K562 (cell line): ENCODE data around the gene CPA4. TPM values are rescaled to one million over a fixed set of nuclear protein-coding genes. Genes with fewer than 3 reads are reported as not detected.

ENCODE experiments used
- ATAC-seq: fragments of 200-7000 bp; cut with Tn5 transposase; 3 replicates; pipeline ENCODE4 v1.9.1; 2020; ENCODE audit warnings: moderate library complexity
- BruUV-seq: library from RNA; stranded (reverse); fragments of 400-500 nt; replicated peaks from 2 replicates; lab custom pipeline; 2021; lab: Mats Ljungman, UMichigan
- CTCF ChIA-PET: fragments of 300-600 bp; formaldehyde crosslinking; extraction: SDS; loops from one replicate; lab custom pipeline; 2021; ENCODE audit warnings: low intra/inter-chr PET ratio; lab: Yijun Ruan, JAX
- POLR2A ChIA-PET: fragments of 300-600, 350-650 bp; sonication (Branson Sonifier 250); formaldehyde crosslinking; extraction: SDS; loops from one replicate; lab custom pipeline; 2021; ENCODE audit warnings: antibody characterized with exemption, inconsistent platforms; lab: Yijun Ruan, JAX
- DNase-seq, 4 experiments: peaks; one replicate each; pipeline versions ENCODE4 v3.0.0 to v3.0.0-alpha.2; 2011 to 2018; ENCODE audit warnings: low spot score in 3 of 4, mixed read lengths in 3 of 4; ENCODE audit errors: extremely low read depth in 1 of 4
- FAIRE-seq: peaks from 2 replicates; lab custom pipeline; 2011; peaks lifted over from hg19 to GRCh38; lab: Jason Lieb, UNC
- H2AFZ ChIP-seq: 2 replicates; pipeline ENCODE4 v1.6.0; 2011; ENCODE audit warnings: low read depth, low read length, control low read depth, inconsistent platforms
- H3K27ac ChIP-seq: fragments of 200-600 bp; 3 replicates; pipeline ENCODE4 v1.8.0; 2011; ENCODE audit warnings: low read depth, mild to moderate bottlenecking, control low read depth, inconsistent platforms, low read length, moderate library complexity, mixed read lengths; ENCODE audit errors: extremely low read depth
- H3K27me3 ChIP-seq, 2 experiments: fragments of 300-600 bp in 1 of 2; 2 replicates in 1 of 2; 3 replicates in 1 of 2; pipeline versions ENCODE4 v1.6.0 to v1.8.0; 2011; ENCODE audit warnings: inconsistent platforms in 2 of 2, low read length in 2 of 2, mild to moderate bottlenecking in 1 of 2, mixed read lengths in 1 of 2, moderate library complexity in 1 of 2; ENCODE audit not compliant: control insufficient read depth in 2 of 2, insufficient read depth in 2 of 2
- H3K36me3 ChIP-seq: fragments of 300-600 bp; 3 replicates; pipeline ENCODE4 v1.8.0; 2011; ENCODE audit warnings: mild to moderate bottlenecking, low read length, inconsistent platforms; ENCODE audit not compliant: control insufficient read depth, insufficient read depth
- H3K4me1 ChIP-seq, 2 experiments: fragments of 200-600 bp in 1 of 2; replicated peaks in 1 of 2; 2 replicates in 1 of 2; 3 replicates in 1 of 2; pipeline versions ENCODE4 v1.5.1 to v1.8.0; 2011; ENCODE audit warnings: inconsistent platforms in 2 of 2, low read length in 2 of 2, mild to moderate bottlenecking in 1 of 2, mixed read lengths in 1 of 2, moderate library complexity in 1 of 2; ENCODE audit not compliant: control insufficient read depth in 2 of 2, insufficient read depth in 2 of 2
- H3K4me2 ChIP-seq: 2 replicates; pipeline ENCODE4 v1.6.1; 2011; ENCODE audit warnings: low read length, control low read depth, inconsistent platforms, mixed read lengths; ENCODE audit not compliant: insufficient read depth
- H3K4me3 ChIP-seq: fragments of 200-600 bp; sonication (generic), shearing (Covaris generic); 2 replicates; pipeline ENCODE4 v1.5.1; 2016; ENCODE audit warnings: control low read depth, inconsistent platforms
- H3K79me2 ChIP-seq: fragments of 200-600 bp; 3 replicates; pipeline ENCODE4 v1.8.0; 2011; ENCODE audit warnings: low read length, inconsistent platforms; ENCODE audit not compliant: control insufficient read depth, insufficient read depth
- H3K9ac ChIP-seq, 2 experiments: 2 replicates each; pipeline versions ENCODE4 v1.6.0 to v1.6.1; 2011; ENCODE audit warnings: low read depth in 2 of 2, low read length in 2 of 2, control low read depth in 1 of 2, inconsistent platforms in 1 of 2, mild to moderate bottlenecking in 1 of 2, mixed read lengths in 1 of 2; ENCODE audit not compliant: insufficient read depth in 1 of 2
- H3K9me1 ChIP-seq: one replicate; pipeline ENCODE4 v1.6.0; 2011; ENCODE audit warnings: inconsistent platforms, mild to moderate bottlenecking, low read length, moderate library complexity; ENCODE audit not compliant: control insufficient read depth, insufficient read depth
- H3K9me3 ChIP-seq: replicated peaks from 2 replicates; pipeline ENCODE4 v1.5.1; 2011; ENCODE audit warnings: low read depth, low read length, inconsistent platforms; ENCODE audit not compliant: control insufficient read depth, insufficient read depth
- H4K20me1 ChIP-seq: replicated peaks from 2 replicates; pipeline ENCODE4 v1.6.1; 2011; ENCODE audit warnings: low read length, inconsistent platforms, mixed read lengths; ENCODE audit not compliant: control insufficient read depth, insufficient read depth
- RBM22 ChIP-seq: fragments of 200-400 bp; formaldehyde crosslinking; IDR thresholded peaks from 2 replicates; pipeline ENCODE4 v1.6.1; 2018; ENCODE audit warnings: low read length, low read depth; ENCODE audit not compliant: poor library complexity, severe bottlenecking
- ZNF444 ChIP-seq: fragments of 250-450 bp; sonication (Bioruptor Pico); IDR thresholded peaks from 2 replicates; pipeline ENCODE4 v1.4.0; 2020; ENCODE audit warnings: mild to moderate bottlenecking, moderate library complexity
- ZNF507 ChIP-seq: conservative IDR thresholded peaks from 2 replicates; pipeline ENCODE4 v1.6.1; 2017; ENCODE audit warnings: missing genetic modification characterization, missing compliant biosample characterization
- WGBS: fragments of 100-300 bp; shearing (Covaris generic); methylation state at CpG from one replicate; pipeline ENCODE4 v1.1.6; 2016; ENCODE audit warnings: low coverage, mixed read lengths; ENCODE audit not compliant: insufficient coverage; ENCODE audit errors: missing lambda C conversion rate; 5-methylcytosine and 5-hydroxymethylcytosine counted together
- in situ Hi-C: fragments of 300-500 bp; cut with MboI; formaldehyde crosslinking; loops from 4 replicates; pipeline ENCODE4 v1.15.0; 2018; ENCODE audit warnings: inconsistent platforms, mixed read lengths
- intact Hi-C: fragments of 100-400 bp; cut with micrococcal nuclease; formaldehyde crosslinking; loops from 2 replicates; pipeline ENCODE4 v1.14.2; 2022
- polyA plus RNA-seq, 8 experiments: library from polyadenylated mRNA; depleted of rRNA in 4 of 8; stranded (reverse) in 5 of 8; unstranded in 3 of 8; fragments of >200 nt; fragmentation: Nextera tagmentation in 2 of 8; fragmentation: Illumina TruSeq in 1 of 8; extraction: Ambion mirVana in 2 of 8; extraction: Trizol in 1 of 8; gene quantifications; 2 replicates each; pipeline versions ENCODE4 v1.2.1 to v1.2.3, GENCODE V29; 2011 to 2014; ENCODE audit warnings: inconsistent platforms in 1 of 8, missing spikeins in 1 of 8
- total RNA-seq, 7 experiments: library from RNA; depleted of rRNA in 6 of 7; stranded (reverse); fragments of >200 nt in 6 of 7; fragmentation: Illumina TruSeq in 2 of 7; extraction: Trizol in 2 of 7; gene quantifications; 2 replicates each; pipeline versions ENCODE4 v1.2.1 to v1.2.3, GENCODE V29; 2011 to 2021; ENCODE audit warnings: low replicate concordance in 1 of 7
- TF ChIP-seq, protein P1 (sequence below): fragments of 450-650 bp; formaldehyde crosslinking; IDR thresholded peaks from 2 replicates; pipeline ENCODE4 v1.4.0; 2020; ENCODE audit warnings: mild to moderate bottlenecking
- TF ChIP-seq, protein P2 (sequence below): fragments of 250-450 bp; sonication (Bioruptor Pico); IDR thresholded peaks from 2 replicates; pipeline ENCODE4 v1.4.0; 2020; ENCODE audit warnings: mild to moderate bottlenecking, moderate library complexity, borderline replicate concordance

The CPA4 gene
- total and polyA plus RNA-seq, 9 of the 15 experiments (the other 6 are each of a cell fraction or from before 2014, with no cell fraction given), result not detected

GRCh38 chr7:130303551-130303950 lies 10.6 kb downstream of the CPA4 start:
- Histone ChIP-seq H3K79me2 (no peaks in the 10 kb centered on the region), H3K9me1 (no peaks in the 10 kb centered on the region), H3K4me3 (no peak overlapping the region), H3K36me3 (no peaks in the 10 kb centered on the region), H3K27ac (no peak overlapping the region), H3K9ac (no peak overlapping the region), H2AFZ (no peak overlapping the region), H3K9me3 (no peaks in the 10 kb centered on the region), H4K20me1 (no peaks in the 10 kb centered on the region), H3K4me1 (peaks cover 0 to 2% of the 10 kb centered on the region in 2 experiments; a peak in 1 of 5 replicates), H3K27me3 (peaks cover 76 to 82% of the 10 kb centered on the region in 2 experiments), H3K4me2 (no peak overlapping the region)
- ChIA-PET POLR2A (interaction anchor here (0.6 kb wide), 1 partner anchor 318 kb away, joined by 3 read pairs; no protein-coding TSS in a partner anchor), CTCF (no interaction called here)
- in situ Hi-C loops (no loop called here), intact Hi-C loops (no loop called here)
- FAIRE-seq (no peak), ATAC-seq (no peak), DNase-seq (no peak)
- TF ChIP-seq, protein P1, sequence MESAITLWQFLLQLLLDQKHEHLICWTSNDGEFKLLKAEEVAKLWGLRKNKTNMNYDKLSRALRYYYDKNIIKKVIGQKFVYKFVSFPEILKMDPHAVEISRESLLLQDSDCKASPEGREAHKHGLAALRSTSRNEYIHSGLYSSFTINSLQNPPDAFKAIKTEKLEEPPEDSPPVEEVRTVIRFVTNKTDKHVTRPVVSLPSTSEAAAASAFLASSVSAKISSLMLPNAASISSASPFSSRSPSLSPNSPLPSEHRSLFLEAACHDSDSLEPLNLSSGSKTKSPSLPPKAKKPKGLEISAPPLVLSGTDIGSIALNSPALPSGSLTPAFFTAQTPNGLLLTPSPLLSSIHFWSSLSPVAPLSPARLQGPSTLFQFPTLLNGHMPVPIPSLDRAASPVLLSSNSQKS, result no peak
- no peak for TF ChIP-seq RBM22
- no peak for TF ChIP-seq ZNF444 (CRISPR knock-in tag)
- no peak for TF ChIP-seq ZNF507 (tag)
- TF ChIP-seq, protein P2, sequence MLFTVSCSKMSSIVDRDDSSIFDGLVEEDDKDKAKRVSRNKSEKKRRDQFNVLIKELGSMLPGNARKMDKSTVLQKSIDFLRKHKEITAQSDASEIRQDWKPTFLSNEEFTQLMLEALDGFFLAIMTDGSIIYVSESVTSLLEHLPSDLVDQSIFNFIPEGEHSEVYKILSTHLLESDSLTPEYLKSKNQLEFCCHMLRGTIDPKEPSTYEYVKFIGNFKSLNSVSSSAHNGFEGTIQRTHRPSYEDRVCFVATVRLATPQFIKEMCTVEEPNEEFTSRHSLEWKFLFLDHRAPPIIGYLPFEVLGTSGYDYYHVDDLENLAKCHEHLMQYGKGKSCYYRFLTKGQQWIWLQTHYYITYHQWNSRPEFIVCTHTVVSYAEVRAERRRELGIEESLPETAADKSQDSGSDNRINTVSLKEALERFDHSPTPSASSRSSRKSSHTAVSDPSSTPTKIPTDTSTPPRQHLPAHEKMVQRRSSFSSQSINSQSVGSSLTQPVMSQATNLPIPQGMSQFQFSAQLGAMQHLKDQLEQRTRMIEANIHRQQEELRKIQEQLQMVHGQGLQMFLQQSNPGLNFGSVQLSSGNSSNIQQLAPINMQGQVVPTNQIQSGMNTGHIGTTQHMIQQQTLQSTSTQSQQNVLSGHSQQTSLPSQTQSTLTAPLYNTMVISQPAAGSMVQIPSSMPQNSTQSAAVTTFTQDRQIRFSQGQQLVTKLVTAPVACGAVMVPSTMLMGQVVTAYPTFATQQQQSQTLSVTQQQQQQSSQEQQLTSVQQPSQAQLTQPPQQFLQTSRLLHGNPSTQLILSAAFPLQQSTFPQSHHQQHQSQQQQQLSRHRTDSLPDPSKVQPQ (CRISPR knock-in tag), result no peak
- no TSS peak for BruUV-seq
- WGBS, result 2% methylated on average over 5 of the region's 5 CpGs
